ENCODE data around the gene HCN2. TPM values are rescaled to one million over a fixed set of nuclear protein-coding genes. Genes with fewer than 3 reads are reported as not detected.

The HCN2 gene
- total and polyA plus RNA-seq, 9 of the 15 experiments (the other 6 are each of a cell fraction or from before 2014, with no cell fraction given): 0.29 to 4.2 (median 0.82) TPM; not detected in 2

DNA sequence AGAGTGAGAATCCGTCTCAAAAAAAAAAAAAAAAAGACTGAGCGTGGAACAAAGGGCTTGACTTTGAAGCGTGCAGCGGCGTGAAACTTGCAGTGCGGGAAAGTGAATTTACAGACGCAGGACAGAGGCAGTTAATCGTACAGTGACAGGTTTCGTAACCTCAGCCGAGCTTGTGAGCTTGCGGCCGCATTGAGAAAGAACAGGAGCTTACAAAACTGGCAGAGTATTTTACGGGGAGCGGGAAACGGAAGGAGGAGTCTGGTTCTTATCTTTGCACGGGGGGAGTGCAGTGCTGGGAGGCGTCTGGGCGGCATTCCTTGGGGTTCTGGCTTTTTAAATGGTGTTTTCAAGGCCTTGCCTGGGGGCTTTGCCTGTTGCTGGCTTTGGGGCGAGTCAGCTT, 23.3 kb upstream of the HCN2 start (continued):
- TF ChIP-seq RFX5 (IDR thresholded peaks at IDR 0.05; ENCODE audit: low read depth, low read length) (no peak), ZNF586 (CRISPR knock-in tag; conservative IDR thresholded peaks at IDR 0.05) (no peak), EWSR1 (IDR thresholded peaks at IDR 0.05; ENCODE audit: borderline replicate concordance, low read depth, partially characterized antibody) (no peak), ZNF274 (IDR thresholded peaks at IDR 0.05; ENCODE audit: borderline replicate concordance, low read depth, low read length) (no peak), HNRNPH1 (optimal IDR thresholded peaks at IDR 0.05; ENCODE audit: low read depth, low read length) (no peak), ZNF766 (CRISPR knock-in tag; conservative IDR thresholded peaks at IDR 0.05) (no peak), NBN (IDR thresholded peaks at IDR 0.05; ENCODE audit: low read depth) (peak; percentile 82), CHD1 (IDR thresholded peaks at IDR 0.05; ENCODE audit: low read length) (no peak), SRSF9 (IDR thresholded peaks at IDR 0.05; ENCODE audit: borderline replicate concordance, low read depth, low read length) (no peak), JUNB (CRISPR knock-in tag; conservative IDR thresholded peaks at IDR 0.05) (no peak), HDAC8 (tag; IDR thresholded peaks at IDR 0.05) (no peak)
- TF ChIP-seq, protein P1, sequence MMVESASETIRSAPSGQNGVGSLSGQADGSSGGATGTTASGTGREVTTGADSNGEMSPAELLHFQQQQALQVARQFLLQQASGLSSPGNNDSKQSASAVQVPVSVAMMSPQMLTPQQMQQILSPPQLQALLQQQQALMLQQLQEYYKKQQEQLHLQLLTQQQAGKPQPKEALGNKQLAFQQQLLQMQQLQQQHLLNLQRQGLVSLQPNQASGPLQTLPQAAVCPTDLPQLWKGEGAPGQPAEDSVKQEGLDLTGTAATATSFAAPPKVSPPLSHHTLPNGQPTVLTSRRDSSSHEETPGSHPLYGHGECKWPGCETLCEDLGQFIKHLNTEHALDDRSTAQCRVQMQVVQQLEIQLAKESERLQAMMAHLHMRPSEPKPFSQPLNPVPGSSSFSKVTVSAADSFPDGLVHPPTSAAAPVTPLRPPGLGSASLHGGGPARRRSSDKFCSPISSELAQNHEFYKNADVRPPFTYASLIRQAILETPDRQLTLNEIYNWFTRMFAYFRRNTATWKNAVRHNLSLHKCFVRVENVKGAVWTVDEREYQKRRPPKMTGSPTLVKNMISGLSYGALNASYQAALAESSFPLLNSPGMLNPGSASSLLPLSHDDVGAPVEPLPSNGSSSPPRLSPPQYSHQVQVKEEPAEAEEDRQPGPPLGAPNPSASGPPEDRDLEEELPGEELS (CRISPR knock-in tag; IDR thresholded peaks at IDR 0.05; ENCODE audit: borderline replicate concordance): no peak
- TF ChIP-seq, protein P2, sequence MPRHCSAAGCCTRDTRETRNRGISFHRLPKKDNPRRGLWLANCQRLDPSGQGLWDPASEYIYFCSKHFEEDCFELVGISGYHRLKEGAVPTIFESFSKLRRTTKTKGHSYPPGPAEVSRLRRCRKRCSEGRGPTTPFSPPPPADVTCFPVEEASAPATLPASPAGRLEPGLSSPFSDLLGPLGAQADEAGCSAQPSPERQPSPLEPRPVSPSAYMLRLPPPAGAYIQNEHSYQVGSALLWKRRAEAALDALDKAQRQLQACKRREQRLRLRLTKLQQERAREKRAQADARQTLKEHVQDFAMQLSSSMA (CRISPR knock-in tag; IDR thresholded peaks at IDR 0.05): no peak
- TF ChIP-seq, protein P3, sequence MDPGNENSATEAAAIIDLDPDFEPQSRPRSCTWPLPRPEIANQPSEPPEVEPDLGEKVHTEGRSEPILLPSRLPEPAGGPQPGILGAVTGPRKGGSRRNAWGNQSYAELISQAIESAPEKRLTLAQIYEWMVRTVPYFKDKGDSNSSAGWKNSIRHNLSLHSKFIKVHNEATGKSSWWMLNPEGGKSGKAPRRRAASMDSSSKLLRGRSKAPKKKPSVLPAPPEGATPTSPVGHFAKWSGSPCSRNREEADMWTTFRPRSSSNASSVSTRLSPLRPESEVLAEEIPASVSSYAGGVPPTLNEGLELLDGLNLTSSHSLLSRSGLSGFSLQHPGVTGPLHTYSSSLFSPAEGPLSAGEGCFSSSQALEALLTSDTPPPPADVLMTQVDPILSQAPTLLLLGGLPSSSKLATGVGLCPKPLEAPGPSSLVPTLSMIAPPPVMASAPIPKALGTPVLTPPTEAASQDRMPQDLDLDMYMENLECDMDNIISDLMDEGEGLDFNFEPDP (CRISPR knock-in tag; IDR thresholded peaks at IDR 0.05): no peak
- TF ChIP-seq, protein P4, sequence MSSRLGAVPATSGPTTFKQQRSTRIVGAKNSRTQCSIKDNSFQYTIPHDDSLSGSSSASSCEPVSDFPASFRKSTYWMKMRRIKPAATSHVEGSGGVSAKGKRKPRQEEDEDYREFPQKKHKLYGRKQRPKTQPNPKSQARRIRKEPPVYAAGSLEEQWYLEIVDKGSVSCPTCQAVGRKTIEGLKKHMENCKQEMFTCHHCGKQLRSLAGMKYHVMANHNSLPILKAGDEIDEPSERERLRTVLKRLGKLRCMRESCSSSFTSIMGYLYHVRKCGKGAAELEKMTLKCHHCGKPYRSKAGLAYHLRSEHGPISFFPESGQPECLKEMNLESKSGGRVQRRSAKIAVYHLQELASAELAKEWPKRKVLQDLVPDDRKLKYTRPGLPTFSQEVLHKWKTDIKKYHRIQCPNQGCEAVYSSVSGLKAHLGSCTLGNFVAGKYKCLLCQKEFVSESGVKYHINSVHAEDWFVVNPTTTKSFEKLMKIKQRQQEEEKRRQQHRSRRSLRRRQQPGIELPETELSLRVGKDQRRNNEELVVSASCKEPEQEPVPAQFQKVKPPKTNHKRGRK (tag; IDR thresholded peaks at IDR 0.05): no peak
- TF ChIP-seq, protein P5, sequence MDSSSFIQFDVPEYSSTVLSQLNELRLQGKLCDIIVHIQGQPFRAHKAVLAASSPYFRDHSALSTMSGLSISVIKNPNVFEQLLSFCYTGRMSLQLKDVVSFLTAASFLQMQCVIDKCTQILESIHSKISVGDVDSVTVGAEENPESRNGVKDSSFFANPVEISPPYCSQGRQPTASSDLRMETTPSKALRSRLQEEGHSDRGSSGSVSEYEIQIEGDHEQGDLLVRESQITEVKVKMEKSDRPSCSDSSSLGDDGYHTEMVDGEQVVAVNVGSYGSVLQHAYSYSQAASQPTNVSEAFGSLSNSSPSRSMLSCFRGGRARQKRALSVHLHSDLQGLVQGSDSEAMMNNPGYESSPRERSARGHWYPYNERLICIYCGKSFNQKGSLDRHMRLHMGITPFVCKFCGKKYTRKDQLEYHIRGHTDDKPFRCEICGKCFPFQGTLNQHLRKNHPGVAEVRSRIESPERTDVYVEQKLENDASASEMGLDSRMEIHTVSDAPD (CRISPR knock-in tag; IDR thresholded peaks at IDR 0.05): no peak
- TF ChIP-seq, protein P6, sequence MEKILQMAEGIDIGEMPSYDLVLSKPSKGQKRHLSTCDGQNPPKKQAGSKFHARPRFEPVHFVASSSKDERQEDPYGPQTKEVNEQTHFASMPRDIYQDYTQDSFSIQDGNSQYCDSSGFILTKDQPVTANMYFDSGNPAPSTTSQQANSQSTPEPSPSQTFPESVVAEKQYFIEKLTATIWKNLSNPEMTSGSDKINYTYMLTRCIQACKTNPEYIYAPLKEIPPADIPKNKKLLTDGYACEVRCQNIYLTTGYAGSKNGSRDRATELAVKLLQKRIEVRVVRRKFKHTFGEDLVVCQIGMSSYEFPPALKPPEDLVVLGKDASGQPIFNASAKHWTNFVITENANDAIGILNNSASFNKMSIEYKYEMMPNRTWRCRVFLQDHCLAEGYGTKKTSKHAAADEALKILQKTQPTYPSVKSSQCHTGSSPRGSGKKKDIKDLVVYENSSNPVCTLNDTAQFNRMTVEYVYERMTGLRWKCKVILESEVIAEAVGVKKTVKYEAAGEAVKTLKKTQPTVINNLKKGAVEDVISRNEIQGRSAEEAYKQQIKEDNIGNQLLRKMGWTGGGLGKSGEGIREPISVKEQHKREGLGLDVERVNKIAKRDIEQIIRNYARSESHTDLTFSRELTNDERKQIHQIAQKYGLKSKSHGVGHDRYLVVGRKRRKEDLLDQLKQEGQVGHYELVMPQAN (IDR thresholded peaks at IDR 0.05; ENCODE audit: borderline replicate concordance): no peak
- TF ChIP-seq, protein P7, sequence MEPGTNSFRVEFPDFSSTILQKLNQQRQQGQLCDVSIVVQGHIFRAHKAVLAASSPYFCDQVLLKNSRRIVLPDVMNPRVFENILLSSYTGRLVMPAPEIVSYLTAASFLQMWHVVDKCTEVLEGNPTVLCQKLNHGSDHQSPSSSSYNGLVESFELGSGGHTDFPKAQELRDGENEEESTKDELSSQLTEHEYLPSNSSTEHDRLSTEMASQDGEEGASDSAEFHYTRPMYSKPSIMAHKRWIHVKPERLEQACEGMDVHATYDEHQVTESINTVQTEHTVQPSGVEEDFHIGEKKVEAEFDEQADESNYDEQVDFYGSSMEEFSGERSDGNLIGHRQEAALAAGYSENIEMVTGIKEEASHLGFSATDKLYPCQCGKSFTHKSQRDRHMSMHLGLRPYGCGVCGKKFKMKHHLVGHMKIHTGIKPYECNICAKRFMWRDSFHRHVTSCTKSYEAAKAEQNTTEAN (CRISPR knock-in tag; IDR thresholded peaks at IDR 0.05): no peak
